Measurements from ENCODE around the gene DAB2IP. TPM values are rescaled to one million over a fixed set of nuclear protein-coding genes. Genes with fewer than 3 reads are reported as not detected.

DAB2IP gene
- total RNA-seq, 2 donors from 2014 or later, result 0.07 to 0.53 TPM

GRCh38 chr9:121809356-121810050, 158.1 kb downstream of the DAB2IP start:
- peaks cover 3% of the 10 kb centered on the region for H3K9me3 Mint-ChIP-seq
- H3K4me1 Mint-ChIP-seq (ENCODE audit: low read depth in 2 of 2), result no peaks in the 10 kb centered on the region
- no peak overlapping the region for H3K4me3 Mint-ChIP-seq
- peaks cover 6% of the 10 kb centered on the region for H3K36me3 Mint-ChIP-seq
- DNase-seq (ENCODE audit: low spot score), result no peak
- H3K27me3 Mint-ChIP-seq, result peaks cover 3 to 7% of the 10 kb centered on the region in 2 donors
- ATAC-seq, result peak in 1 of 2 donors; percentile 7
- no peak overlapping the region for H3K27ac Mint-ChIP-seq

GRCh38 chr9:121810489-121810888, 159.1 kb downstream of the DAB2IP start:
- H3K9me3 Mint-ChIP-seq, result no peaks in the 10 kb centered on the region
- no peaks in the 10 kb centered on the region for H3K4me1 Mint-ChIP-seq (ENCODE audit: low read depth in 2 of 2)
- DNase-seq (ENCODE audit: low spot score), result no peak
- no peak overlapping the region for H3K27ac Mint-ChIP-seq
- H3K4me3 Mint-ChIP-seq, result no peak overlapping the region
- H3K27me3 Mint-ChIP-seq, result no peaks in the 10 kb centered on the region
- ATAC-seq, result no peak
- H3K36me3 Mint-ChIP-seq, result no peaks in the 10 kb centered on the region

GRCh38 chr9:121811140-121811539, 159.7 kb downstream of the DAB2IP start:
- H3K27me3 Mint-ChIP-seq, result no peaks in the 10 kb centered on the region
- DNase-seq (ENCODE audit: low spot score) (no peak), ATAC-seq (no peak)
- H3K4me1 Mint-ChIP-seq (ENCODE audit: low read depth in 2 of 2), result no peaks in the 10 kb centered on the region
- H3K36me3 Mint-ChIP-seq, result no peaks in the 10 kb centered on the region
- H3K27ac Mint-ChIP-seq, result no peak overlapping the region
- no peaks in the 10 kb centered on the region for H3K9me3 Mint-ChIP-seq
- H3K4me3 Mint-ChIP-seq, result no peak overlapping the region

GRCh38 chr9:121811751-121812150, 160.3 kb downstream of the DAB2IP start:
- no peaks in the 10 kb centered on the region for H3K27me3 Mint-ChIP-seq
- no peaks in the 10 kb centered on the region for H3K9me3 Mint-ChIP-seq
- no peak overlapping the region for H3K4me3 Mint-ChIP-seq
- ATAC-seq (no peak), DNase-seq (ENCODE audit: low spot score) (no peak)
- no peaks in the 10 kb centered on the region for H3K4me1 Mint-ChIP-seq (ENCODE audit: low read depth in 2 of 2)
- H3K27ac Mint-ChIP-seq, result no peak overlapping the region
- H3K36me3 Mint-ChIP-seq, result no peaks in the 10 kb centered on the region

GRCh38 chr9:121812159-121812735, 160.8 kb downstream of the DAB2IP start:
- DNase-seq (ENCODE audit: low spot score) (no peak), ATAC-seq (no peak)
- no peak overlapping the region for H3K27ac Mint-ChIP-seq
- no peak overlapping the region for H3K4me3 Mint-ChIP-seq
- no peaks in the 10 kb centered on the region for H3K27me3 Mint-ChIP-seq
- no peaks in the 10 kb centered on the region for H3K4me1 Mint-ChIP-seq (ENCODE audit: low read depth in 2 of 2)
- H3K9me3 Mint-ChIP-seq, result no peaks in the 10 kb centered on the region
- H3K36me3 Mint-ChIP-seq, result no peaks in the 10 kb centered on the region

GRCh38 chr9:121813519-121814210, 162.2 kb downstream of the DAB2IP start:
- Mint-ChIP-seq H3K9me3 (no peaks in the 10 kb centered on the region), H3K36me3 (no peaks in the 10 kb centered on the region), H3K27ac (no peak overlapping the region), H3K27me3 (no peaks in the 10 kb centered on the region), H3K4me1 (ENCODE audit: low read depth in 2 of 2) (no peaks in the 10 kb centered on the region), H3K4me3 (no peak overlapping the region)
- no peak for DNase-seq (ENCODE audit: low spot score)
- no peak for ATAC-seq

GRCh38 chr9:121814594-121814993, 163.2 kb downstream of the DAB2IP start:
- H3K36me3 Mint-ChIP-seq, result no peaks in the 10 kb centered on the region
- H3K9me3 Mint-ChIP-seq, result no peaks in the 10 kb centered on the region
- no peaks in the 10 kb centered on the region for H3K27me3 Mint-ChIP-seq
- ATAC-seq (no peak), DNase-seq (ENCODE audit: low spot score) (no peak)
- no peak overlapping the region for H3K4me3 Mint-ChIP-seq
- no peaks in the 10 kb centered on the region for H3K4me1 Mint-ChIP-seq (ENCODE audit: low read depth in 2 of 2)
- no peak overlapping the region for H3K27ac Mint-ChIP-seq

- no peak for DNase-seq (ENCODE audit: low spot score)
- Mint-ChIP-seq H3K27me3 (no peaks in the 10 kb centered on the region), H3K36me3 (no peaks in the 10 kb centered on the region), H3K4me1 (ENCODE audit: low read depth in 2 of 2) (no peaks in the 10 kb centered on the region), H3K9me3 (no peaks in the 10 kb centered on the region), H3K4me3 (no peak overlapping the region), H3K27ac (no peak overlapping the region)
- no peak for ATAC-seq
Observed at GRCh38 chr9:121815084-121815483, 163.7 kb downstream of the DAB2IP start.

GRCh38 chr9:121815546-121816448, 164.4 kb downstream of the DAB2IP start:
- Mint-ChIP-seq H3K4me3 (no peak overlapping the region), H3K36me3 (no peaks in the 10 kb centered on the region), H3K4me1 (ENCODE audit: low read depth in 2 of 2) (no peaks in the 10 kb centered on the region), H3K27ac (no peak overlapping the region), H3K9me3 (no peaks in the 10 kb centered on the region), H3K27me3 (no peaks in the 10 kb centered on the region)
- DNase-seq (ENCODE audit: low spot score), result no peak
- no peak for ATAC-seq

- no peak overlapping the region for H3K4me3 Mint-ChIP-seq
- H3K4me1 Mint-ChIP-seq (ENCODE audit: low read depth in 2 of 2), result no peaks in the 10 kb centered on the region
- H3K9me3 Mint-ChIP-seq, result no peaks in the 10 kb centered on the region
- DNase-seq (ENCODE audit: low spot score), result no peak
- H3K27me3 Mint-ChIP-seq, result no peaks in the 10 kb centered on the region
- H3K36me3 Mint-ChIP-seq, result no peaks in the 10 kb centered on the region
- no peak overlapping the region for H3K27ac Mint-ChIP-seq
- ATAC-seq, result no peak
Observed at GRCh38 chr9:121816449-121816817, 165.0 kb downstream of the DAB2IP start.

- Mint-ChIP-seq H3K4me3 (no peak overlapping the region), H3K9me3 (no peaks in the 10 kb centered on the region), H3K4me1 (ENCODE audit: low read depth in 2 of 2) (no peaks in the 10 kb centered on the region), H3K27ac (no peak overlapping the region), H3K36me3 (no peaks in the 10 kb centered on the region), H3K27me3 (no peaks in the 10 kb centered on the region)
- ATAC-seq, result no peak
- DNase-seq (ENCODE audit: low spot score), result no peak
Observed at GRCh38 chr9:121816845-121817450, 165.5 kb downstream of the DAB2IP start.

GRCh38 chr9:121817476-121817875, 166.0 kb downstream of the DAB2IP start:
- no peaks in the 10 kb centered on the region for H3K4me1 Mint-ChIP-seq (ENCODE audit: low read depth in 2 of 2)
- no peak for ATAC-seq

GRCh38 chr9:121818016-121818661, 166.7 kb downstream of the DAB2IP start:
- no peak for ATAC-seq
- H3K27me3 Mint-ChIP-seq, result no peaks in the 10 kb centered on the region
- H3K4me3 Mint-ChIP-seq, result no peak overlapping the region
- no peak overlapping the region for H3K27ac Mint-ChIP-seq
- H3K4me1 Mint-ChIP-seq (ENCODE audit: low read depth in 2 of 2), result no peaks in the 10 kb centered on the region
- H3K9me3 Mint-ChIP-seq, result no peaks in the 10 kb centered on the region
- no peak for DNase-seq (ENCODE audit: low spot score)
- no peaks in the 10 kb centered on the region for H3K36me3 Mint-ChIP-seq

More at GRCh38 chr9:121817476-121817875, 166.0 kb downstream of the DAB2IP start:
- H3K9me3 Mint-ChIP-seq, result no peaks in the 10 kb centered on the region
- H3K36me3 Mint-ChIP-seq, result no peaks in the 10 kb centered on the region
- no peak overlapping the region for H3K27ac Mint-ChIP-seq
- no peak overlapping the region for H3K4me3 Mint-ChIP-seq
- no peak for DNase-seq (ENCODE audit: low spot score)
- H3K27me3 Mint-ChIP-seq, result no peaks in the 10 kb centered on the region
